ENCODE measurements around the gene DNER.

The DNER gene

DNA sequence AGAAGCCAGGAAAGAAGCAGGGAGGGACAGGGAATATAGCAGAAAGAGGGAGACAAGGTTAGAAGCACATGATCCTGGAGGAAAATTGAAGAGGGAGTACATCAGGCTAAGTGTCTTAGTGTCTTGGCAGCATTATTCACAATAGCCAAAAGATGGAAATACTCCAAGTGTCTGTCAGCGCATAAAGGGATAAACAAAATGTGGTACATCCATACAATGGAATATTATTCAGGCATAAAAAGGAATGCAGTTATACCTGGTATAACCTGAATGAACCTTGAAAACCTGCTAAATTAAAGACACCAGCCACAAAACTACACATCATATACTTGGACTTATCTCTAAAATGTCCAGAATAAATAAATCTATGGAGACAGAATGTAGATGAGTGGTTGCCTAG lies 224.2 kb downstream of the DNER start:
- H3K4me3 ChIP-seq (replicated peaks; ENCODE audit: low read depth, low read length): no peak overlapping the region
- TF ChIP-seq, protein P1, sequence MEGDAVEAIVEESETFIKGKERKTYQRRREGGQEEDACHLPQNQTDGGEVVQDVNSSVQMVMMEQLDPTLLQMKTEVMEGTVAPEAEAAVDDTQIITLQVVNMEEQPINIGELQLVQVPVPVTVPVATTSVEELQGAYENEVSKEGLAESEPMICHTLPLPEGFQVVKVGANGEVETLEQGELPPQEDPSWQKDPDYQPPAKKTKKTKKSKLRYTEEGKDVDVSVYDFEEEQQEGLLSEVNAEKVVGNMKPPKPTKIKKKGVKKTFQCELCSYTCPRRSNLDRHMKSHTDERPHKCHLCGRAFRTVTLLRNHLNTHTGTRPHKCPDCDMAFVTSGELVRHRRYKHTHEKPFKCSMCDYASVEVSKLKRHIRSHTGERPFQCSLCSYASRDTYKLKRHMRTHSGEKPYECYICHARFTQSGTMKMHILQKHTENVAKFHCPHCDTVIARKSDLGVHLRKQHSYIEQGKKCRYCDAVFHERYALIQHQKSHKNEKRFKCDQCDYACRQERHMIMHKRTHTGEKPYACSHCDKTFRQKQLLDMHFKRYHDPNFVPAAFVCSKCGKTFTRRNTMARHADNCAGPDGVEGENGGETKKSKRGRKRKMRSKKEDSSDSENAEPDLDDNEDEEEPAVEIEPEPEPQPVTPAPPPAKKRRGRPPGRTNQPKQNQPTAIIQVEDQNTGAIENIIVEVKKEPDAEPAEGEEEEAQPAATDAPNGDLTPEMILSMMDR (IDR thresholded peaks at IDR 0.05; ENCODE audit: insufficient read depth, low read length, poor library complexity, severe bottlenecking): no peak
- no peaks in the 10 kb centered on the region; the same call in none of the 2 replicates for H3K27me3 ChIP-seq (replicated peaks; ENCODE audit: control insufficient read depth, insufficient read depth, low read length)
- no peak for DNase-seq (ENCODE audit: extremely low read depth, insufficient read length)
- no peaks in the 10 kb centered on the region for H3K36me3 ChIP-seq (ENCODE audit: control insufficient read depth, insufficient read depth, low read length)

DNA sequence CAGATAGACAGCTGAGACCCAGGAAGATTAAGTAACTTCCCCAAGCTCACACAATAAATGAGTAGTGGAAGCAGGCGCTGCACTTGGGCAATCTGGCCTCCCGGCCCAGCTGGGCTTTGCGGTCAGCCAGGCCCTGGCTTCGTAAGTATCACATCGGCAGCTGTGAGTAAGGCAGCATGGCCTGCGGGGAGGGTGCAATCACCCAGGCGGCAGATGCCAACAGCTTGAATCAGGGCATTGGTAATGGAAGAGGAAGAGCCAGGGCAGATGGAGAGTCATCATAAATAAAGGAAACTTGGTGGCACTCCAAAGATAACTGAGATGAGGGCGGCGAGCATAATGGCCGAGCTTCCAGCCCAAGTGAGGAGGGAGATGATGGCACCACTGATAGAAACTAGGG lies 225.3 kb downstream of the DNER start:
- no peak overlapping the region for H3K4me3 ChIP-seq (replicated peaks; ENCODE audit: low read depth, low read length)
- DNase-seq (ENCODE audit: extremely low read depth, insufficient read length): no peak
- H3K36me3 ChIP-seq (ENCODE audit: control insufficient read depth, insufficient read depth, low read length): no peaks in the 10 kb centered on the region
- H3K27me3 ChIP-seq (replicated peaks; ENCODE audit: control insufficient read depth, insufficient read depth, low read length): no peaks in the 10 kb centered on the region; the same call in none of the 2 replicates
- TF ChIP-seq, protein P1 (IDR thresholded peaks at IDR 0.05; ENCODE audit: insufficient read depth, low read length, poor library complexity, severe bottlenecking): no peak

DNA sequence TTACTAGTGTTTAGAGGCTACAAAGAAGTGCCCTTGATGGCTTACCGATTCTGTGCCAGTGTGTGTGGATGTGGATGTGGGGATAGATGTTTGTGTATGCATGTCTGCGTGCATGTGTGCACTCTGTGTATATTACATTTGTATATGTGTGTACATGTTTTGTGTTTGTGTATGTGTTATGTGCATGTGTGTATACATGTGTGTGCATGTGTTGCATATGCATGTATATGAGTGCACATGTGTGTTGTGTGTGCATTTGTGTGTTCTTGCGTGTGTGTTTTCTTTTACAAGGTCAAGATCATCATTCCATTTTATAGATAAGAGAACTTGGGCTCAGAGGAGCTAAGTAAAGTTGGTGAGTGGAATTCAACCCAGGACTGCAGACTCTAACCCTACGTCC lies 226.1 kb downstream of the DNER start:
- TF ChIP-seq, protein P1 (IDR thresholded peaks at IDR 0.05; ENCODE audit: insufficient read depth, low read length, poor library complexity, severe bottlenecking): no peak
- Histone ChIP-seq H3K4me3 (replicated peaks; ENCODE audit: low read depth, low read length) (no peak overlapping the region), H3K27me3 (replicated peaks; ENCODE audit: control insufficient read depth, insufficient read depth, low read length) (no peaks in the 10 kb centered on the region; the same call in 1 of the 2 replicates), H3K36me3 (ENCODE audit: control insufficient read depth, insufficient read depth, low read length) (no peaks in the 10 kb centered on the region)
- DNase-seq (ENCODE audit: extremely low read depth, insufficient read length): no peak

DNA sequence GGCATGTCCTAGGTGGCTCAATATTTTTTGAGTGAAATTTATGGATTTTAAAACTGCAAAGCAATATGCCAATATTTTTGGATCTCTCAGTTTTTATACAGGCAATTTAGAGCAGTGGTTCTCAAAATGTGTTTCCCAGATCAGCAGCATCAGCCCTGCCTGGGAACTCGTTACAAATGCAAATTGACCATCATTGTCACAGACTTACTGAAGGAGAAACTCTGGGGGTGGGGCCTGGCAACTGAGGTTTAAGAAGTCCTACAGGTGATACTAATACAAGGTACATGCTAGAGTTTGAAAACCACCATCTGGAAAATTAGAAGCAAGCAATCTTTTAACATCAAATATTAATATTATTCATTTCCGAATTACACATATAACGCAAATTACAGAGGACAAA lies 227.7 kb downstream of the DNER start:
- TF ChIP-seq, protein P1 (IDR thresholded peaks at IDR 0.05; ENCODE audit: insufficient read depth, low read length, poor library complexity, severe bottlenecking): no peak
- Histone ChIP-seq H3K36me3 (ENCODE audit: control insufficient read depth, insufficient read depth, low read length) (no peaks in the 10 kb centered on the region), H3K27me3 (replicated peaks; ENCODE audit: control insufficient read depth, insufficient read depth, low read length) (no peaks in the 10 kb centered on the region; the same call in 1 of the 2 replicates), H3K4me3 (replicated peaks; ENCODE audit: low read depth, low read length) (no peak overlapping the region)
- DNase-seq (ENCODE audit: extremely low read depth, insufficient read length): no peak

DNA sequence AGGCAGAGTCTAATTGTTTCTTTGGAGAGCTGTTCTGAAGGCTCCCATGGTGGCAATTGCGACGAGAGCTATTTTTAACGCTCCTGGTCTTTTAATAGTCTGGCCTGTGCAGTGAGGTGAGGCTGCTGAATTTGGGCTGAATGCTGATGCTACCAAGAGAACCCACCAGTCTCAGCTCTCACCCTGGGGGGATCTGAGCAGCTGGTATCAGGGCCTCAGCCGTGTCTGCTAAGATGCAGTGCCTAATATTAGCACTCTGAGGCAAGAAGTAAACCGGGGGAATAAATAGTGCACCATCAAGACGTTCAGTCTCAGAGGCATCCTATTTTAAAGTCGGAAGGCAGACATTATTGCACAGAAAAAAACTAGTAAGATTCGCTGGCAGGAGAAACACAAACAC lies 228.5 kb downstream of the DNER start:
- no peak for DNase-seq (ENCODE audit: extremely low read depth, insufficient read length)
- no peaks in the 10 kb centered on the region for H3K27me3 ChIP-seq (replicated peaks; ENCODE audit: control insufficient read depth, insufficient read depth, low read length)
- TF ChIP-seq, protein P1 (IDR thresholded peaks at IDR 0.05; ENCODE audit: insufficient read depth, low read length, poor library complexity, severe bottlenecking): no peak
- H3K4me3 ChIP-seq (replicated peaks; ENCODE audit: low read depth, low read length): no peak overlapping the region
- H3K36me3 ChIP-seq (ENCODE audit: control insufficient read depth, insufficient read depth, low read length): no peaks in the 10 kb centered on the region

DNA sequence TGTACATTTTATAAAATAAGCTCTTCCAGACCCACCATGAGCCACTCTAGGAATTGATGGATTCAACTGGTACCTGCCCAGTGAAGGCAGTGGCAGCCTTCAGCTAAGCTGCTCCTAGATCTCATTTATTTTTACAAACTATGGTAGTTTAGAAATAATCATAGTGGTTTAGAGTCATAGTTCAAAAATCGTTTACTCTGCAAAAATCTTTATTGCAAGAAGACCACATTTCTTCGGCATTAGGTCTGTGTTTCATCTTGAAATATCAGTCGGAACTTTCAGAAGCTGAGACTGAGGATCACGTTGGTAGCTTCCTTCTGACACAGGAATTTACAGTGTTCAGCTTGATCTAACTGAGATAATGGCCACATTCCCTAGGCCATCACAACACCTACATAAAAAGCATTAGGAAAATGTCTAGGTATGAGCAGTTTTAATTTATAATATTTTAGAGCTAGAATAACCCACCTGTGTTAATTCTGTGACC lies 237.0 kb downstream of the DNER start:
- no peaks in the 10 kb centered on the region for H3K27me3 ChIP-seq (replicated peaks; ENCODE audit: control insufficient read depth, insufficient read depth, low read length)
- H3K36me3 ChIP-seq (ENCODE audit: control insufficient read depth, insufficient read depth, low read length): no peaks in the 10 kb centered on the region
- no peak overlapping the region for H3K4me3 ChIP-seq (replicated peaks; ENCODE audit: low read depth, low read length)
- DNase-seq (ENCODE audit: extremely low read depth, insufficient read length): no peak
- TF ChIP-seq, protein P1 (IDR thresholded peaks at IDR 0.05; ENCODE audit: insufficient read depth, low read length, poor library complexity, severe bottlenecking): no peak

Data from GM06990 (cell line).